ENCODE results near the gene BAIAP2. TPM values are rescaled to one million over a fixed set of nuclear protein-coding genes. Genes with fewer than 3 reads are reported as not detected.

BAIAP2 gene
- total RNA-seq, 2 donors from 2014 or later: 6.2 to 13.2 TPM

DNA sequence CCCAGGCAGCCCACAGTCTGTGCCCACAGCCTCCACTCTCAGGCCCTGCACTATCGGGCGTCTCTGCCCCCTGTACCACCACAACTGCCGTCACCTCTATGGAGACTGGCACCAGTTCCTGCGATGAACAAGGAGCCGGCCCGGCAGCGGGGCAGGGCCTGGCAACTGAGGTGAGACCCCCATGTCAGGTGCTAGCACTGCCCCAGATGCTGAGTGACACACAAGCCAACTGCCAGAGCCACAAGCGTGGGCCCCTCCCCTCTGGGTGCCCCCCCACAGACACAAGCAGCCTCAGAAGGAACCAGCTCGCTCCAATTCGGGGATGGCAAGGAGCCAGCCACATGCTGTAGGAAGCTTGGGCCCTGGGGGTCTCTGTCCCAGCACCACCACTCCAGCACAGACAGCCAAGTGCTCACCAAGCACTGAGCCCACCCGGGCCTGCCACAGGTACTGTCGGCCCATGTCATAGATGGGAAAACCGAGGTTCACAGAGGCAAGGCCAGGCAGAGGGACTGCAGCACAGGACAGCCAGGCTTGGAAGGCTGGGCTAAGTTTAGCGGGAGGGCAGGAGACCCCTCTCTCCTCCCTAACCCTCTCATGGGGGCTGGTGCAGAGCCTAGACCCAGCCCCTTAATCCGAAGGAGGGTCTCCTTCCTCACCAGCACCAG, 128.9 kb downstream of the BAIAP2 start:
- no peaks in the 10 kb centered on the region for H3K36me3 Mint-ChIP-seq
- no peaks in the 10 kb centered on the region for H3K9me3 Mint-ChIP-seq
- ATAC-seq (no peak), DNase-seq (ENCODE audit: low spot score in 2 of 2) (no peak)
- H3K27ac Mint-ChIP-seq: no peak overlapping the region

DNA sequence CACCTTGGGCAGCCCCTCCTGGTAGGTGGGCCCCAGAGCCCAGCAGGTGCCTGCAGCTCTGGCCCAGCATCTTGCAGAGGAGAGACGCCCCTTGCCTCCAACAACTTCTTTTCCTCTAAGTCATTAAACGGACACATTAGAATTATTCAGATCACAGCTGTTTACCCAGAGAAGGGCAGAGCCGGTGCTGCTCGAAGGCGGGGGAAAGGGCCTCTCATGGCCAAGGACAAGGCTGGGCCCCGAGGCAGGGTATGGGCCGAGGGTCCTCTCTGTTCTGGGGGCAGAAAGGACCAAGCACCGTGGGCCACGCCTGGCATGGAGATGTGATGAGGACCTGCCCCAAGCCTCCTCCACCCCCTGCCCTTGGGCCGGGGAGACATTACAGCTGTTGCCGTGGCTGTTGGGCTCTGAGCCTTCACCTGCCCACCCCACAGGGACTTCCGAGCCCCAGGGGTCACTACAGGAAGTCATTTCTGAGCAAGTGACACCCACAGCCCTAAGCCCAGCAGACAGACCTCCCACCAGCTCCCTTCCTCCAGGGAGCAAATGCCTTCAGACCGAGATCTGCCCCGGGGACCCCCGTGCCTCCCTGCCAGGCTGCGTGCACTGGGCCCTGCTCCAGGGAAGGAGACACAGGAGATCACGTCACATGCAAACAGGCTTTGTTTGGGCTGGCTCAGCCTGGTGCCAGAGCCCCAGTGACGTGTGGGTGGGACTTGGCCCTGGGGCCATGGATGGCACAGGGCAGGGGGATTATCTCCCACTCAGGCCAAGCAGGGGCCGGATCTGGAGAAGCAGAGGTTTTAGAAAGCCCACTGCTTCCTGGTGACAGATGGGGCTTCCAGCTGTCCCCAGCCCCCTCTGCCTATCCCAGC, 129.7 kb downstream of the BAIAP2 start:
- Mint-ChIP-seq H3K36me3 (no peaks in the 10 kb centered on the region), H3K27ac (no peak overlapping the region), H3K9me3 (no peaks in the 10 kb centered on the region)
- no peak for DNase-seq (ENCODE audit: low spot score in 2 of 2)
- ATAC-seq: no peak

GRCh38 chr17:81165246-81166032, 130.5 kb downstream of the BAIAP2 start, which contains the start of gene PVALEF:
TSS of gene PVALEF (plus strand) at chr17:81165507. CDS start at chr17:81181227, 15,720 bp downstream.
- DNase-seq (ENCODE audit: low spot score in 2 of 2) (no peak), ATAC-seq (no peak)
- H3K9me3 Mint-ChIP-seq: no peaks in the 10 kb centered on the region
- no peak within 1 kb of the TSS for H3K27ac Mint-ChIP-seq
- H3K36me3 Mint-ChIP-seq: no peaks in the 10 kb centered on the region

DNA sequence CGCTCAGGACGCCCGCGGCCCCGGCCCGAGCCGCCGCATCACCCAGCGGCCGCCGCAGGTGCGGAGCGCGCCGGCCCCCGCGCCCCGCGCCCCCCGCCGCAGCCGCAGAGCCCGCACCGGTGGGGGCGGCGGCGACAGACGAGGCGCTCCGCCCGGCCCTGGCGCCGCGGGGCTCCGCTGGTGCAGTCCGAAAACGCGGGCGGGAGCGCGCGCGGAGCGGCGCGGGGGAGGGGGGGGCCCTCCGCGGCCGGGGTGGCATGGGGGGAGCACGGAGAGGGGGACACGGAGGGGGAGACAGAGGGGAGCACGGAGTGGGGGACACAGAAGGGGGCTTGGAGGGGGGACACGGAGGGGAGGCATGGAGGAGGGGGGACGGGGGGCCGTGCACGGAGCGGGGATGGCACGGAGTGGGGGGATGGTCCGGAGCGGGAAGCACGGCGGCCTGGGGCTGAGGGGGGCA, 131.1 kb downstream of the BAIAP2 start, which contains the start of gene AATK:
Gene AATK, minus strand, starts transcription at position 189 of the 460 bp plus-strand sequence. CDS start 229 bp downstream, outside the sequence.
- no peaks in the 10 kb centered on the region for H3K9me3 Mint-ChIP-seq
- no peak within 1 kb of the TSS for H3K27ac Mint-ChIP-seq
- ATAC-seq (no peak), DNase-seq (ENCODE audit: low spot score in 2 of 2) (no peak)
- H3K36me3 Mint-ChIP-seq: no peaks in the 10 kb centered on the region

Other genes with a start within 250 kb of the BAIAP2 start
- 10 to 100 TPM in 1 of 2 donors, 1 to 10 TPM in 1; 9.7 to 18.5 TPM for gene CHMP6, start 43.3 kb upstream of the BAIAP2 start, total RNA-seq
- not detected for gene PVALEF, start 130.4 kb downstream of the BAIAP2 start, total RNA-seq
- under 1 TPM; 0.30 to 0.72 TPM for gene AATK, start 131.1 kb downstream of the BAIAP2 start, total RNA-seq
- 10 to 100 TPM; 10.0 to 14.6 TPM for gene CEP131, start 187.8 kb downstream of the BAIAP2 start, total RNA-seq
- gene TEPSIN, start 203.9 kb downstream of the BAIAP2 start, total RNA-seq: 10 to 100 TPM; 23.2 to 38.7 TPM
- 10 to 100 TPM; 50.1 to 52.5 TPM for gene NDUFAF8, start 204.2 kb downstream of the BAIAP2 start, total RNA-seq

All from activated naive CD4-positive, alpha-beta T cell treated with anti-CD3 and anti-CD28 coated beads, Interleukin-2, amount 50 U/mL, for 72 hours (primary cell).